HPDE6-E6E7 (cell line): ENCODE data around the gene RAB27B.

Experiments
- DNase-seq: peaks from one replicate; pipeline ENCODE4 v3.0.0; 2011; ENCODE audit warnings: missing footprints; ENCODE audit errors: extremely low spot score

RAB27B gene

DNA sequence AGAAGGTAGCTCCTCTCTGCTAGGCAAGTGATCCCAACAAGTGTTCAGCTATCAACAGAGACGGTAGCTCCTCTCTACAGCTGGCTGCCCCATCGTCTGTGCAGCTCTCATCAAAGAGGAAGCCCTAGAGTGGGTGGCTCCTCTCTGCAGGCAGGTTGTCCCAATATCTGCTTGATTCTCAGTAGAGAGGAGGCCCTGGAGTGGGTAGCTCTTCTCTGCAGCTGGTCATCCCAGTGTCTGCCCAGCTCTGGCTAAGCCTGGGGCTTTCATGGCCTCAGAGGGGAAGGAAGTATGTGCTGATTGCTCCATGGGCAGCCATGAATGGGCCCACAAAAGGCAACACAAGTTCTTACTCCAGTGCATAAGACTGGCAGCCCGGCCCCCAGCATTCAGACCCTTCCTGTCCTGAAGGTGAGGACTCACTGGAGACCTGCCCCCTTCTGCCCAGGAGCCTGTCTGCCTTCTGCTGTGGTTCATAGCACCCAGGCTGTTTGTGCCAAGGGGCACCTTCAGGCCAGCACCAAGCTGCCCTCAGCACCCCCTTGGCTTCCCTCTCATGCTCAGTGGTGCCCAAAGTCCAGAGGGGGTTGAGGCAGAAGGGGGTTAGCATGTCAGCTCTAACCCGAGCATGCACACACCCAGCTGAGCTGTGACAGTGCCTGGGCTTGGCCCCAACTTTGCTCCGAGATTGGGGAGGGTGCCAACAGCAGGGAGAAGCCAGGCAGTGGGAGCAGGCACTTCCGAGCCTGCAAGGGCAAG, 82.1 kb downstream of the RAB27B start:
- DNase-seq = no peak

DNA sequence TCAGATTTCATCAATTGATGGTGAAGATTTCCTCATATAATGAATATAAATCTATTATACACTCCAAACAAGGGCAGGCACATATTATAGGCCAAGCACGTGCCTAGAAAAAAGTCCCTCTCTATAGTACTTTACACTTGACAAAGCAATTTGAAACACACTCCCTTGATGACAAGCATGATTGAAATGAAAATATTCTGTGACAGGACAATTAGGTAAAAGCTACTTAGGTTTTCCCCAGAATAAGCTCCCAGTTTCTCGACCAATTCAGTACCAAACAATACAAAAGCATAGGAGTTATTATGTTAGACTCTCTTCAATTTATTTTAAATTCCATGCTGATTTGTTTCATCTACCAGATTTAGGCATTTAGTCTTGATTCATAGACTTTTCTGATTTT, 83.3 kb downstream of the RAB27B start:
- DNase-seq = no peak

DNA sequence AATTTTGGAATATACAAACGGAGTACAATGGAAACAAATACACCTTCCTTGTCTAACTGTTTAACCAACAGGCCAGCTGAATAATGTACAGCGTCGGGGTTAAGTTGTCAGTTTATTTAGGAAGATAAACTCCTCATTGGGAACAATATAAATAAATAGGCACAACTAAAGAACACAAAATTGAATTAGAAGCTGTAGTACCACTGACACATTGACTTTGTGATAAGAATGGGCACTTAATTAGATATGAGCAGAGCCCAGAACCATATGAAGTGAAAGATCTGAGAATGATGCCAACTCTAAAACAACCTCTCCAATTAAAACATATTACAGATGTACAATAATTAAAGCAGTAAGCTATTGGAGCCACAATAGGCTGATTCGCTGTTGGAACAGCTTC, 86.5 kb downstream of the RAB27B start:
- no peak for DNase-seq

DNA sequence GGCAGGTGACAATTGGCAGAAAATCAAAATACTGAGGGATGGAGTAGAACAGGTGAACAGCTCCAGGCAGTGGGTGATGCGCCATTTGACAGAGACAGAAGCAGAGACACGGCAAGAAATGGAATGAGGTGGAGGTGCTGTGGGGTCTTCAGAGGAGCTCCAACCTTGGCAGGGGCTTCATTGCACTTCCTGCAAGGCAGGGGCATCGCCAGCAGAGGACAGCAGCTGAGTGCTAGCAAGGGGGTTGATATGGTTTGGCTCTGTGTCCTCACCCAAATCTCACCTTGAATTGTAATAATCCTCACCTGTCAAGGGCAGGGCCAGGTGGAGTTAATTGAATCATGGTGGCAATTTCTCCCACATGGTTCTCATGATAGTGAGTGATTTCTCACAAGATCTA, 88.2 kb downstream of the RAB27B start:
- DNase-seq = no peak

GRCh38 chr18:54918060-54918459, 89.8 kb downstream of the RAB27B start:
- no peak for DNase-seq

DNA sequence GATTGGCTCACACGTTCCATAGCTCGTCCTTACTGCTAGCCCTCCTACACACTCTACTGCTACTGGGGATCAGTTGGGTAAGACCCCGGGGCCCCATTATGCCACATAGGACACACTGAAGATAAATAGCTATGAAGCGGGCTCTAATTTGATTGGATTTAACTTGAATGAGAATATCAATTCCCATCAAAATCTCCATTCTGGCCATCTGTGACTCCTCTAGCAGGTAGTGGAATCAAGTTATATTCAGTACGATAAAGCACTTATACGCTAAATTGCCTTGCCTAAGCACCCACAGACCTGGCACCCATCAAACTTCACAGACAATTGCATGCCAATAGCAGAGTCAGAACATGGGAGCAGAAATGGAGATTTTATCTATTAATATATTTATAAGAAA, 91.1 kb downstream of the RAB27B start:
- no peak for DNase-seq

DNA sequence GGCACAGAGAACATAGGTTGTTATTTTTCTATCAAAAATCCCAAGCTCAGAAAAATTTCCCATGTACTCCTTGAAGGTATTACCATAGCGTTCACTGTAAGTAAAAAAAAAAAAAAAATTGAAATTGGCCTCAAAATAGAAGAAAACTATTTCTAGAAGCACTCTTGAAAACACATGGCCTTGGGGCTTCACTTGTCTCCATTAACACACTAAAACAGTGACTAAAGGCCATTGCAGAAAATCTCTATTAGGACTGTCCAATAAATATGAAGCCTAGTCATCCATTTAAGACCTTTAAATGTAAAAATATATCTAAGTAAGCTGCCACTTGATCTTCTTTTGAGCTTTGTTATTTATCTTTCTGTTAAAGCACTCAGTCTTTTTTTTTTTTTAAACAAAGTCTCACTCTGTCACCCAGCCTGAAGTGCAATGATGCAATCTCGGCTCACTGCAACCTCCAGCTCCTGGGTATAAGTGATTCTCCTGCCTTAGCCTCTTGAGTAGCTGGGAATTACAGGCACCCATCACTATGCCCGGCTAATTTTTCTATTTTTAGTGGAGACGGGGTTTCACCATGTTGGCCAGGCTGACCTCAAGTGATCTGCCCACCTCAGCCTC, 95.2 kb downstream of the RAB27B start:
- DNase-seq = no peak

DNA sequence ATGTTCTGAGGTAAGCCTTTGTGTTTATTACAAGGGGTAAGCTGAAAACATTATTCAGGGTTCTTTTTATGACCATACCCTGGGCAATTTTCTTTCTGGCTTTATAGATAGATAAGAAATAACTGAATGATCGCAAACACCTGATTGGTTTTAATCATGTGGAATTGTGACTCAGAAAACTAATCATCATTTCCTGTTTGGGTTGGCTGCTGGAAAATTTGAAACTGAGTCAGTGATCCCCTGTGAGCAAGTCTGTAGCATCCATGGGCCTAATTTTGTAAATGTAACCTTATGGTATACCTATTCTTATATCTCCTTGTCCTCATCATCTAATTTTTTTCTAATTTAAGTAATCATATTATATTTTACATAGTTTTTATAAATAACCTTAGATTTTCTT, 96.7 kb downstream of the RAB27B start:
- DNase-seq = no peak

DNA sequence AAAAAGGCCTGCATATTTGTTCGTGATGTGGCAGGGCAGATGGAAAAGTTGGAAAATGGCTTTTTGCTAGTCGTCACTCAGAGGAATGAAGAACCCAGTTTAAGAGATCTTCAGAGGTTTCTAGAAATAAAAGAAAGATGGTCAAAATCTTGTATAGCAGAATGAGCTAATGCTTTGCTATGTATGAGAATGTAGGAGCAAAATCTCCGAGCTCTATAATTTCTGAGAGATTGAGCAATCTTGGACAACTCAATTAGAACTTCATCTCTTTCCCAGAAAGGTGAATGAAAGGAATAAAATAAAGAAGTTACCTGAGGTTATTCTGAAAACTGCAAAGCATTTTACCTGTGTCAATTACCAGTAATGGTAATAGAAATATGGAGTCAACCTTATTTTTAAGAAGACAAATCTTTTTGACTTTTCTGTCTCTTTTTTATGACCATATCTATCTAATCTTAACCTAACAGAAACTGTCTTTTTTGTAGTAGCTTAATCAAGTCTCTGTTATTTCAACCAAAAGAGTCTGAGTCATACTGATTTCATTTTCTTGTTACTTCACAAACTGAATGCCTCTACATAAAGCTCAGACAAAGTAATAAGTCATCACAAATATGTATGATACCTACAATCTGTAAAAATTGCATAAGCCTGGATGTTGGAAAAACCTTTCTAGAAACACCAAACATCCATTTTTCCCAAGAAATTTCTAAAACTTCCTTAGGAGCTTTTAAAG, 98.5 kb downstream of the RAB27B start:
- DNase-seq = peak; percentile 31

GRCh38 chr18:54928236-54928635, 100.0 kb downstream of the RAB27B start:
- no peak for DNase-seq

DNA sequence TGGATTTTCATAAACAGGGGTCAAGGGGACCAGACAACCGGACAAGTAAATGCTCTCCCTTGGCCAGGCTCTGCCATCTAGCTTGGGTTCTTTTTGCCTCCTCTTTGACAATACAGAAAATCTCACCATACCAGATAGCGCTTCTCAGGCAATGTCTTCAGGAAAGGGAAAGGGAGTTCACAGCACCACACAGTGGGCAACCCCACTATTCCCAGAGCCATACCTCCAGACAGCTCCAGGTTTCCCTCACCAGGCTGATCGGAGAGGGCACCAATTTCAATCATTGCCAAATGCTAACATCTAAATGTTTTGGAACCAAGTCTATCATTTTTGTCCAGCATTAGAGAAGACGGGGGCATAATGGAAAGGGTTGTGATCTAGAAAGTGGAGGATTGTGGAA, 102.9 kb downstream of the RAB27B start:
- no peak for DNase-seq

GRCh38 chr18:54932472-54932871, 104.2 kb downstream of the RAB27B start:
- DNase-seq = no peak

GRCh38 chr18:54938506-54938905, 110.2 kb downstream of the RAB27B start:
- no peak for DNase-seq

GRCh38 chr18:54939361-54939917, 111.2 kb downstream of the RAB27B start:
- no peak for DNase-seq

DNA sequence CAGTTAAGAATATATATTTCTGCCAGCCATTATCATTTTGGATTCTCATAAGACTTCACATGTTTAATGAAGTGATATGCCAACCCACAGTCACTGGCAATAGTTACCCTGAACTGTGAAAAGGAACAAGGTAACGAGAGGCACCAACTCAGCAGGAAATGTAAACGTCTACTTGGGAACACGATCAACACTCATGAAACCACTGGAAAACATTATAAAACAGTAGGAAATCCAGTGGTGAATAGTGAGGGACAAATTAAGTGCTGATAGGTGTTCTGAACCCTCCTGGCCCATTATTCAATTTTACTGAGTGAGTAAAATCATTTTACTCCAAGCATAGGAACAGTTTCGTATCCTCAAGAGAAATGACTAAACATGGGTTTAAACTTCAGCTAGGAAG, 113.9 kb downstream of the RAB27B start:
- DNase-seq = no peak

DNA sequence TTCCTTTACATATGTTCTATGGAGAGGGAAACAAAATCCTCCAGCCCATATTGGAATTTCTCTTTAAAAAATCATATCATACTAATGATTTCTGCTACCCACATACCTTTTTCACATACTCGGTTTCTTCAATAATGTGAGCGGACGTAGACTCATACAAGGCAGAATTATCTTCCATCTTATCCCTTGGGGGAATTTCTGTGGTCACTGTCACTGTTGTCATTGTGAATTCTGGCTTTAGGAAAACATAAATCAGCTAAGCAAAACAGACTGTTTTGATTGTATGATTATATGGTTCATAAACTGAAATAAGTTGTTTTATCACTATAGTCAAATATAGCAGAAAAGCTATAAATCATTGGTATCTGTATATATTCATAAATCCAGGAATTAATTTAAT, 114.3 kb downstream of the RAB27B start:
- DNase-seq = no peak
